K562 (cell line): ENCODE data around the gene PPT2. TPM values are rescaled to one million over a fixed set of nuclear protein-coding genes. Genes with fewer than 3 reads are reported as not detected.

Source experiments
- ATF6 ChIP-seq: sonication (generic); formaldehyde crosslinking; IDR thresholded peaks from 2 replicates; pipeline ENCODE4 v1.4.0; 2020; ENCODE audit warnings: mild to moderate bottlenecking, missing genetic modification reagents
- EWSR1 ChIP-seq: fragments of 450-650 bp; IDR thresholded peaks from 2 replicates; pipeline ENCODE4 v1.6.1; 2018; ENCODE audit warnings: borderline replicate concordance, mild to moderate bottlenecking, low read depth, moderate library complexity; ENCODE audit not compliant: partially characterized antibody
- FOXM1 ChIP-seq, 2 experiments: fragments of 450-650 bp in 1 of 2; sonication (generic) in 1 of 2; formaldehyde crosslinking in 1 of 2; IDR thresholded peaks; 2 replicates each; pipeline versions ENCODE4 v1.6.1 to v1.9.0; 2017 to 2022; ENCODE audit warnings: low read depth in 2 of 2, mild to moderate bottlenecking in 2 of 2, missing genetic modification reagents in 1 of 2, moderate library complexity in 1 of 2
- GABPB1 ChIP-seq: sonication (generic); formaldehyde crosslinking; IDR thresholded peaks from 2 replicates; pipeline ENCODE4 v1.8.0; 2022; ENCODE audit warnings: mild to moderate bottlenecking, missing genetic modification reagents
- HDAC1 ChIP-seq, 2 experiments: fragments of 450-650 bp; IDR thresholded peaks; 2 replicates each; pipeline ENCODE4 v1.6.1; 2016 to 2017; ENCODE audit warnings: inconsistent platforms in 1 of 2, mild to moderate bottlenecking in 1 of 2, moderate library complexity in 1 of 2
- MTA3 ChIP-seq: fragments of 450-650 bp; formaldehyde crosslinking; IDR thresholded peaks from 2 replicates; pipeline ENCODE4 v1.6.1; 2017; ENCODE audit warnings: mild to moderate bottlenecking, borderline replicate concordance
- NCOR1 ChIP-seq: fragments of 450-650 bp; IDR thresholded peaks from 2 replicates; pipeline ENCODE4 v1.6.1; 2016; ENCODE audit warnings: mild to moderate bottlenecking, moderate library complexity
- NR2C1 ChIP-seq, 2 experiments: fragments of 450-650 bp; IDR thresholded peaks; 2 replicates each; pipeline ENCODE4 v1.6.1; 2017; ENCODE audit warnings: mild to moderate bottlenecking in 2 of 2, antibody characterized with exemption in 1 of 2, inconsistent platforms in 1 of 2, missing compliant biosample characterization in 1 of 2, missing genetic modification characterization in 1 of 2
- RB1 ChIP-seq: fragments of 450-650 bp; IDR thresholded peaks from 2 replicates; pipeline ENCODE4 v1.6.1; 2017; ENCODE audit warnings: low read depth, mild to moderate bottlenecking
- RBFOX2 ChIP-seq: fragments of 200-400 bp; formaldehyde crosslinking; IDR thresholded peaks from 2 replicates; pipeline ENCODE4 v1.6.1; 2017; ENCODE audit warnings: low read depth, mild to moderate bottlenecking, low read length, moderate library complexity
- TCF7L2 ChIP-seq: fragments of 150-350 bp; IDR thresholded peaks from 2 replicates; pipeline ENCODE4 v1.6.1; 2016; ENCODE audit warnings: low read depth, mild to moderate bottlenecking, low read length, moderate library complexity
- ZBTB8A ChIP-seq: fragments of 450-650 bp; IDR thresholded peaks from 2 replicates; pipeline ENCODE4 v1.6.1; 2018; ENCODE audit warnings: mild to moderate bottlenecking, moderate library complexity; ENCODE audit not compliant: partially characterized antibody
- ZNF146 ChIP-seq: IDR thresholded peaks from one replicate; pipeline ENCODE4 v1.6.1; 2018; ENCODE audit warnings: missing compliant biosample characterization; ENCODE audit not compliant: unreplicated experiment
- ZNF3 ChIP-seq: fragments of 250-450 bp; sonication (Bioruptor Pico); IDR thresholded peaks from 2 replicates; pipeline ENCODE4 v1.5.0; 2021; ENCODE audit warnings: mild to moderate bottlenecking, moderate library complexity
- ZNF395 ChIP-seq: fragments of 200-800 bp; sonication (Bioruptor generic); IDR thresholded peaks from 2 replicates; pipeline ENCODE4 v1.6.1; 2017; ENCODE audit warnings: missing genetic modification characterization, missing compliant biosample characterization
- ZNF431 ChIP-seq: sonication (generic); formaldehyde crosslinking; IDR thresholded peaks from 2 replicates; pipeline ENCODE4 v1.8.0; 2022; ENCODE audit warnings: mild to moderate bottlenecking, missing genetic modification reagents
- ZNF695 ChIP-seq: fragments of 450-650 bp; formaldehyde crosslinking; IDR thresholded peaks from 2 replicates; pipeline ENCODE4 v1.4.0; 2020; ENCODE audit warnings: mild to moderate bottlenecking, moderate library complexity
- polyA plus RNA-seq, 8 experiments: library from polyadenylated mRNA; depleted of rRNA in 4 of 8; stranded (reverse) in 5 of 8; unstranded in 3 of 8; fragments of >200 nt; fragmentation: Nextera tagmentation in 2 of 8; fragmentation: Illumina TruSeq in 1 of 8; extraction: Ambion mirVana in 2 of 8; extraction: Trizol in 1 of 8; gene quantifications; 2 replicates each; pipeline versions ENCODE4 v1.2.1 to v1.2.3, GENCODE V29; 2011 to 2014; ENCODE audit warnings: inconsistent platforms in 1 of 8, missing spikeins in 1 of 8
- total RNA-seq, 7 experiments: library from RNA; depleted of rRNA in 6 of 7; stranded (reverse); fragments of >200 nt in 6 of 7; fragmentation: Illumina TruSeq in 2 of 7; extraction: Trizol in 2 of 7; gene quantifications; 2 replicates each; pipeline versions ENCODE4 v1.2.1 to v1.2.3, GENCODE V29; 2011 to 2021; ENCODE audit warnings: low replicate concordance in 1 of 7
- TF ChIP-seq, protein P1 (sequence below): fragments of 450-650 bp; formaldehyde crosslinking; IDR thresholded peaks from 2 replicates; pipeline ENCODE4 v1.4.0; 2022; ENCODE audit warnings: missing genetic modification characterization
- TF ChIP-seq, protein P2 (sequence below): fragments of 450-650 bp; formaldehyde crosslinking; IDR thresholded peaks from 2 replicates; pipeline ENCODE4 v1.4.0; 2022; ENCODE audit warnings: missing genetic modification characterization

Gene PPT2
- total and polyA plus RNA-seq, 9 of the 15 experiments (the other 6 are each of a cell fraction or from before 2014, with no cell fraction given) = 27.4 to 98.8 (median 69.9) TPM

DNA sequence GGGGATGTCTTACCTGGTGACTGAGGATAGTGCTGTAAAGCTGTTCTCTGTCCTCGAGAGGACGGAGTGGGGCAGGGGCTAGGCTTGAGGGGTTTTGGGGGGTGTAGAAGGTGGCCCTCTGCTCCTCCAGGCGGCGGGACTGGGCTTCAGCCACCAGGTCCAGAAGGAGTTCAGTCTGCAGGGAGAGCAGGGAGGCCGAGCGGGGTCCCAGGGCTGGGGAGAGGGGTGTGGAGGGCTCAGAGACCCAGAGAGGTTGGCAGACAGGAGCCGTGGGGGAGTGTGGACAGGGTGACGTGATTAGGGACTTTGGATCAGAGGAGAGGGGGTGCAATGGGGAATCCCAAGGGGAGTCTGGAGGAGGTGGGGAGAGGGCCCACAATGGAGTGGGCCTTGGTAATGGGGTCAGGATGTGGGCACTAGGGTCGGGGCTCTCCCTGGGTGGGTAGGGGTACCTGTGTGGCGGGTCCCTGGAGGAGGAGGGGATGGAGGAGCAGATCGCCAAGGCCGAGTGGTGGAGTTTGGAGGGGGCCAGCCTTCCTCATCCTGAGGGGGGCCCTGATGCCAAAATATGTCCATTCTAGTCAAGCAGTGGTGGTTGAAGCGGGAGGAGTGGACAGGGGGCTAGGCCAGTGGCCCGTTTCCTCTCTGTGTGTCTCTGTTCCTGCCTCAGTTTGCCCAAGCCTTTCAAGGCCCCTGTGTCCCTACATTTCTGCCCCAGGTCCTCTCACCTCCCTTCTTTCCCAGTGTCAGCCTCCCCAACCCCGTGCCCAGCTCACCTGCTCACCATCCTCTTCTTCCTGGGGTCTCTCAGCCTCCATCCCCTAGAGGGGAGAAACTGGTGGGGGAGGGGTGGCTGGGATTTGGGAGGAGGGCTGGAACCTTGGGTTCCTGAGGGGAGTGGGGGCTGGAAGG is 38.0 kb downstream of the PPT2 start (continued):
- no peak for TF ChIP-seq ZNF395 (CRISPR knock-in tag)
- no peak for TF ChIP-seq ZNF146 (CRISPR knock-in tag)
- TF ChIP-seq, protein P1, sequence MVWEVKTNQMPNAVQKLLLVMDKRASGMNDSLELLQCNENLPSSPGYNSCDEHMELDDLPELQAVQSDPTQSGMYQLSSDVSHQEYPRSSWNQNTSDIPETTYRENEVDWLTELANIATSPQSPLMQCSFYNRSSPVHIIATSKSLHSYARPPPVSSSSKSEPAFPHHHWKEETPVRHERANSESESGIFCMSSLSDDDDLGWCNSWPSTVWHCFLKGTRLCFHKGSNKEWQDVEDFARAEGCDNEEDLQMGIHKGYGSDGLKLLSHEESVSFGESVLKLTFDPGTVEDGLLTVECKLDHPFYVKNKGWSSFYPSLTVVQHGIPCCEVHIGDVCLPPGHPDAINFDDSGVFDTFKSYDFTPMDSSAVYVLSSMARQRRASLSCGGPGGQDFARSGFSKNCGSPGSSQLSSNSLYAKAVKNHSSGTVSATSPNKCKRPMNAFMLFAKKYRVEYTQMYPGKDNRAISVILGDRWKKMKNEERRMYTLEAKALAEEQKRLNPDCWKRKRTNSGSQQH (CRISPR knock-in tag) = 0 out of 2 replicates have a peak, but pooled peaks have one; percentile 12
- peak; percentile 62 for TF ChIP-seq RBFOX2
- no peak for TF ChIP-seq ZBTB8A
- no peak for TF ChIP-seq MTA3
- TF ChIP-seq NR2C1 (IDR thresholded peaks at IDR 0.05) = no peak
- TF ChIP-seq NR2C1 (tag; IDR thresholded peaks at IDR 0.05) = no peak
- TF ChIP-seq ZNF431 = no peak
- TF ChIP-seq TCF7L2 = no peak
- TF ChIP-seq RB1 = no peak
- TF ChIP-seq GABPB1 (CRISPR knock-in tag) = no peak
- TF ChIP-seq ATF6 (CRISPR knock-in tag) = no peak
- TF ChIP-seq HDAC1 (IDR thresholded peaks at IDR 0.05) = peak in 1 of 2 experiments; percentile 27; a peak in 1 of 4 replicates
- no peak for TF ChIP-seq NCOR1
- TF ChIP-seq EWSR1 = no peak
- TF ChIP-seq, protein P2, sequence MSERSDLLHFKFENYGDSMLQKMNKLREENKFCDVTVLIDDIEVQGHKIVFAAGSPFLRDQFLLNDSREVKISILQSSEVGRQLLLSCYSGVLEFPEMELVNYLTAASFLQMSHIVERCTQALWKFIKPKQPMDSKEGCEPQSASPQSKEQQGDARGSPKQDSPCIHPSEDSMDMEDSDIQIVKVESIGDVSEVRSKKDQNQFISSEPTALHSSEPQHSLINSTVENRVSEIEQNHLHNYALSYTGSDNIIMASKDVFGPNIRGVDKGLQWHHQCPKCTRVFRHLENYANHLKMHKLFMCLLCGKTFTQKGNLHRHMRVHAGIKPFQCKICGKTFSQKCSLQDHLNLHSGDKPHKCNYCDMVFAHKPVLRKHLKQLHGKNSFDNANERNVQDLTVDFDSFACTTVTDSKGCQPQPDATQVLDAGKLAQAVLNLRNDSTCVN = 0 out of 2 replicates have a peak, but pooled peaks have one; percentile 38
- no peak for TF ChIP-seq ZNF695 (CRISPR knock-in tag)
- no peak for TF ChIP-seq ZNF3 (CRISPR knock-in tag)
- TF ChIP-seq FOXM1 (IDR thresholded peaks at IDR 0.05; ENCODE audit: low read depth) = no peak
- no peak for TF ChIP-seq FOXM1 (CRISPR knock-in tag; IDR thresholded peaks at IDR 0.05; ENCODE audit: low read depth)
